Caco-2 (cell line): ENCODE data around the gene ADAMTS18. TPM values are rescaled to one million over a fixed set of nuclear protein-coding genes. Genes with fewer than 3 reads are reported as not detected.

ENCODE experiments used
- BruUV-seq: library from RNA; stranded (reverse); fragments of 400-500 nt; replicated peaks from 2 replicates; lab custom pipeline; 2021; lab: Mats Ljungman, UMichigan
- CTCF ChIA-PET: fragments of 300-600 bp; sonication (Branson Sonifier 250); formaldehyde crosslinking; loops from one replicate; lab custom pipeline; 2022; ENCODE audit warnings: antibody characterized with exemption; lab: Charles Lee
- POLR2A ChIA-PET: fragments of 300-600 bp; sonication (Branson Sonifier 250); formaldehyde crosslinking; loops from one replicate; lab custom pipeline; 2022; ENCODE audit warnings: antibody characterized with exemption; lab: Charles Lee
- DNase-seq, 2 experiments: peaks; one replicate each; pipeline versions ENCODE4 v3.0.0 to v3.0.0-alpha.2; 2020 to 2022
- H3K27me3 ChIP-seq: replicated peaks from 2 replicates; pipeline ENCODE4 v1.6.0; 2011; ENCODE audit warnings: low read length; ENCODE audit not compliant: control insufficient read depth, insufficient read depth
- H3K36me3 ChIP-seq: 2 replicates; pipeline ENCODE4 v1.5.1; 2011; ENCODE audit warnings: low read length; ENCODE audit not compliant: control insufficient read depth, insufficient read depth
- H3K4me1 ChIP-seq: fragments of 250-450 bp; sonication (Bioruptor Pico); 2 replicates; pipeline ENCODE4 v1.5.1; 2020; ENCODE audit warnings: mild to moderate bottlenecking
- H3K4me3 ChIP-seq: 2 replicates; pipeline ENCODE4 v1.5.1; 2011; ENCODE audit warnings: low read depth, mild to moderate bottlenecking, control low read depth, low read length
- H3K9me3 ChIP-seq: fragments of 250-450 bp; sonication (Bioruptor Pico); 2 replicates; pipeline ENCODE4 v1.5.1; 2020; ENCODE audit warnings: mild to moderate bottlenecking, moderate library complexity
- H3K27ac Mint-ChIP-seq: one replicate; pipeline ENCODE4 v1.8.0; 2022; ENCODE audit warnings: mixed read lengths; ENCODE audit not compliant: unreplicated experiment
- H3K27me3 Mint-ChIP-seq: one replicate; pipeline ENCODE4 v1.8.0; 2022; ENCODE audit warnings: mixed read lengths; ENCODE audit not compliant: insufficient read depth, unreplicated experiment
- H3K36me3 Mint-ChIP-seq: one replicate; pipeline ENCODE4 v1.8.0; 2022; ENCODE audit warnings: mild to moderate bottlenecking, mixed read lengths; ENCODE audit not compliant: insufficient read depth, unreplicated experiment
- H3K4me1 Mint-ChIP-seq: one replicate; pipeline ENCODE4 v1.8.0; 2022; ENCODE audit warnings: low read depth, mixed read lengths; ENCODE audit not compliant: unreplicated experiment
- H3K4me3 Mint-ChIP-seq: one replicate; pipeline ENCODE4 v1.8.0; 2022; ENCODE audit warnings: mild to moderate bottlenecking, moderate library complexity, mixed read lengths; ENCODE audit not compliant: unreplicated experiment
- H3K9me3 Mint-ChIP-seq: one replicate; pipeline ENCODE4 v1.8.0; 2022; ENCODE audit warnings: mixed read lengths; ENCODE audit not compliant: unreplicated experiment
- CTCF ChIP-seq, 2 experiments: fragments of 200-600 bp in 1 of 2; IDR thresholded peaks; 1 replicate in 1 of 2; 2 replicates in 1 of 2; pipeline versions ENCODE4 v1.5.1 to v1.8.0; 2011 to 2022; ENCODE audit warnings: antibody characterized with exemption in 1 of 2, control low read depth in 1 of 2, inconsistent platforms in 1 of 2, low read depth in 1 of 2, low read length in 1 of 2, mild to moderate bottlenecking in 1 of 2, moderate library complexity in 1 of 2; ENCODE audit not compliant: insufficient read depth in 1 of 2, severe bottlenecking in 1 of 2, unreplicated experiment in 1 of 2
- intact Hi-C: fragments of 100-400 bp; cut with micrococcal nuclease; formaldehyde crosslinking; loops from one replicate; pipeline ENCODE4 v1.10.0; 2022; ENCODE audit not compliant: unreplicated experiment
- total RNA-seq: library from RNA; stranded (reverse); gene quantifications from 2 replicates; pipeline ENCODE4 v1.2.3, GENCODE V29; 2022

ADAMTS18 gene
- total RNA-seq, 1 experiment from 2014 or later, result 0.29 TPM

DNA sequence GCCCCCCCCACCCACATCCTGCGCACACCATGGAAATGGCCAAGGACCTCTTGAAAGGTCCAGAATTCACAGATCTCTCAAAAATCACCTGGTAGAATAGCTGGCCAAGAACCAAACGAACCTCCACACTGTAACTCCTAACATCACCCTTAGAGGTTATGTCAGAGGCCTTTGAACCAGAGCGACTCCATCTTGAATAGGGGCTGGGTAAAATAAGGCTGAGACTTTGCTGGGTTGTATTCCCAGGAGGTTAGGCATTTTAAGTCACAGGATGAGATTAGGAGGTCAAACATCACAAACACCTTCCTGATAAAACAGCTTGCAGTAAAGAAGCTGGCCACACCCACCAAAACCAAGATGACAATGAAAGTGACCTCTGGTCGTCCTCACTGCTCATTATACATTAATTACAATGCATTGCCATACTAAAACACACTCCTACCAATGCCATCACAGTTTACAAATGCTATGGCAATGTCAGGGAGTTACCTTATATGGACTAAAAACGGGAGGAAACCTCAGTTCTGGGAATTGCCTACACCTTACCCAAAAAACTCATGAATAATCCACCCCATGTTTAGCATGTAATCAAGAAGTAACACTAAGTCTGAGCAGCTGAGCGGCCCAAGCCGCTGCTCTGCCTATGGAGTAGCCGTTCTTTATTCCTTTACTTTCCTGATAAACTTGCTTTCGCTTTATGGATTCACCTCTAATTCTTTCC lies 200.9 kb downstream of the ADAMTS18 start:
- H3K4me3 ChIP-seq, result no peak overlapping the region
- no peaks in the 10 kb centered on the region for H3K4me1 ChIP-seq
- no peak for DNase-seq
- peaks cover 23% of the 10 kb centered on the region for H3K4me1 Mint-ChIP-seq
- H3K9me3 ChIP-seq, result no peaks in the 10 kb centered on the region
- no peaks in the 10 kb centered on the region for H3K27me3 ChIP-seq
- no peak for TF ChIP-seq CTCF (IDR thresholded peaks at IDR 0.05; ENCODE audit: insufficient read depth in 1 of 2, low read depth in 1 of 2, low read length in 1 of 2, severe bottlenecking in 1 of 2, unreplicated experiment in 1 of 2)
- ChIA-PET CTCF (interaction anchor here (0.6 to 1.1 kb wide), 4 partner anchors 21 to 354 kb away, joined by 3 to 6 read pairs (median 4); no protein-coding TSS in a partner anchor), POLR2A (no interaction called here)
- H3K36me3 ChIP-seq, result no peaks in the 10 kb centered on the region
- H3K27me3 Mint-ChIP-seq, result peaks cover 3% of the 10 kb centered on the region
- H3K4me3 Mint-ChIP-seq, result no peak overlapping the region
- no peaks in the 10 kb centered on the region for H3K9me3 Mint-ChIP-seq
- no peaks in the 10 kb centered on the region for H3K36me3 Mint-ChIP-seq
- BruUV-seq, result no TSS peak
- no peak overlapping the region for H3K27ac Mint-ChIP-seq
- intact Hi-C loops, result no loop called here

Other genes starting within 250 kb of the ADAMTS18 start
- 66.9 and 67.1 TPM in 2 replicates for gene MON1B, start 243.8 kb downstream of the ADAMTS18 start, total RNA-seq
- 4.8 and 8.2 TPM in 2 replicates for gene SYCE1L, start 235.6 kb downstream of the ADAMTS18 start, total RNA-seq